Measurements from ENCODE around the gene AUNIP.

- TF ChIP-seq CTCF (IDR thresholded peaks at IDR 0.05 in 8 of 11, conservative IDR thresholded peaks at IDR 0.05 in 3 of 11) (no peak), POLR2A (IDR thresholded peaks at IDR 0.05) (no peak)
Observed at GRCh38 chr1:25794325-25794724, 64.9 kb downstream of the AUNIP start.
